Suprapubic skin (tissue), 4 donors: ENCODE measurements around the gene RPLP2.
A peak's percentile ranks its signal among the peaks of the same experiment; 100 is the strongest.

Source experiments
- POLR2A ChIP-seq, 2 donors: fragments of 450-650 bp; IDR thresholded peaks; one replicate each; pipeline ENCODE4 v1.6.1; 2017; ENCODE audit warnings: antibody characterized with exemption in 2 of 2, mild to moderate bottlenecking in 2 of 2, moderate library complexity in 2 of 2
- POLR2AphosphoS5 ChIP-seq, 3 donors: sonication (generic); formaldehyde crosslinking; IDR thresholded peaks; one replicate each; pipeline ENCODE4 v1.6.1; 2017; ENCODE audit warnings: antibody characterized with exemption in 3 of 3
- TF ChIP-seq, protein P1 (sequence below), 2 donors: fragments of 200-600 bp in 1 of 2; fragments of 450-650 bp in 1 of 2; sonication (generic) in 1 of 2; IDR thresholded peaks; one replicate each; pipeline ENCODE4 v1.5.1; 2016 to 2019; ENCODE audit warnings: antibody characterized with exemption in 2 of 2, mild to moderate bottlenecking in 1 of 2, moderate library complexity in 1 of 2

GRCh38 chr11:819129-819931 is 9.6 kb downstream of the RPLP2 start:
- TF ChIP-seq, protein P1, sequence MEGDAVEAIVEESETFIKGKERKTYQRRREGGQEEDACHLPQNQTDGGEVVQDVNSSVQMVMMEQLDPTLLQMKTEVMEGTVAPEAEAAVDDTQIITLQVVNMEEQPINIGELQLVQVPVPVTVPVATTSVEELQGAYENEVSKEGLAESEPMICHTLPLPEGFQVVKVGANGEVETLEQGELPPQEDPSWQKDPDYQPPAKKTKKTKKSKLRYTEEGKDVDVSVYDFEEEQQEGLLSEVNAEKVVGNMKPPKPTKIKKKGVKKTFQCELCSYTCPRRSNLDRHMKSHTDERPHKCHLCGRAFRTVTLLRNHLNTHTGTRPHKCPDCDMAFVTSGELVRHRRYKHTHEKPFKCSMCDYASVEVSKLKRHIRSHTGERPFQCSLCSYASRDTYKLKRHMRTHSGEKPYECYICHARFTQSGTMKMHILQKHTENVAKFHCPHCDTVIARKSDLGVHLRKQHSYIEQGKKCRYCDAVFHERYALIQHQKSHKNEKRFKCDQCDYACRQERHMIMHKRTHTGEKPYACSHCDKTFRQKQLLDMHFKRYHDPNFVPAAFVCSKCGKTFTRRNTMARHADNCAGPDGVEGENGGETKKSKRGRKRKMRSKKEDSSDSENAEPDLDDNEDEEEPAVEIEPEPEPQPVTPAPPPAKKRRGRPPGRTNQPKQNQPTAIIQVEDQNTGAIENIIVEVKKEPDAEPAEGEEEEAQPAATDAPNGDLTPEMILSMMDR (IDR thresholded peaks at IDR 0.05): peak in 1 of 2 donors; percentile 31
- TF ChIP-seq POLR2A (IDR thresholded peaks at IDR 0.05) (peak; percentile 75 to 87), POLR2AphosphoS5 (IDR thresholded peaks at IDR 0.05) (peak in 1 of 3 donors; percentile 65)
